Umbilical cord (tissue), 2 donors: ENCODE measurements around the gene APLNR. TPM values are rescaled to one million over a fixed set of nuclear protein-coding genes. Genes with fewer than 3 reads are reported as not detected.
"Not testable (repeated sequence)": the region's sequence is repeated elsewhere in the genome, so short reads cannot be mapped to it uniquely, and the experiment has no call there.

Experiments
- DNase-seq: peaks from one replicate; pipeline ENCODE4 v3.0.0-alpha.2; 2015; ENCODE audit warnings: low spot score
- total RNA-seq: library from RNA; depleted of rRNA; stranded (reverse); fragments of >200 nt; gene quantifications from one replicate; pipeline ENCODE4 v1.2.3, GENCODE V29; 2014; ENCODE audit warnings: low replicate concordance; ENCODE audit not compliant: insufficient read depth

Gene APLNR
- 1.7 TPM for total RNA-seq

DNA sequence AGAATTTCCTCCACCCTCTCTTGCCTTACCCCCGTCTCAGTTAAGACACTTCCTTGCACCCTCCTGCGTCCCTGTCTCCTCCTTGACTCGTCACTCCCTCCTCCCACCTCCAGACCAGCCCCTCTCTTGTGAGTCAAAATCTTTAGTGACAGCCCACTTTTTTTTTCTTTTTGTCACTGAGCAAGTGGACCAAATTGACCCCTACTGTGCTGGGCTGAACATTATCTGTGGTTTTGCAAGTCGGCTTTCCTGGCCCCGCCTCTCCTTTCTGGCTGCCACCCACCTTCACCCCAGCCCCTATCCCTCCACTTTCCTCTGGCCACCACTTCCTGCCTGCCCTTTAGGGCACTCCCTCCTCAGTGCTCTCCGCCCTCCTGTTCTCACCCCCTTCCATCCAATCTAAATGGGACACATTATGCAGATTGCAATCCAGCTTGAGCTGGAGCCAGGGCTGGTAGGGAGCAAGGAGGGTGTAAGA lies at the start of gene APLNR:
Gene APLNR, minus strand, starts transcription at position 47 of the 478 bp plus-strand sequence. CDS start 246 bp downstream, outside the sequence.
- DNase-seq: no peak

GRCh38 chr11:57283231-57283990 lies 46.4 kb upstream of the APLNR start:
- no peak for DNase-seq

DNA sequence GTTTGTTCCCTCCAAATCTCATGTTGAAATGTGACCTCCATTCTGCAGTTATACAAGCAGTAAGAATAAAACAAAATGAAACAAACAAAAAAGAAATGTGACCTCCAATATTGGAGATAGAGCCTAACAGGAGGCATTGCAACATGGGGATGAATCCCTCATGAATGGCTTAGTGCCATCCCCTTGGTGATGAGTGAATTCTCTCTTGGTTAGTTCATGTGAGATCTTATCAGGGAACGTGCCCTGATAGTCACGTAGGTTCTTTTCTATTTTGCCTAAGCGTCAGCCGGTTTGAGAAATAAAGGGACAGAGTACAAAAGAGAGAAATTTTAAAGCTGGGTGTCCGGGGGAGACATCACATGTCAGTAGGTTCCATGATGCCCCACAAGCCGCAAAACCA lies 44.5 kb upstream of the APLNR start:
- DNase-seq: not testable (repeated sequence)

GRCh38 chr11:57279116-57279515 lies 42.1 kb upstream of the APLNR start:
- peak; percentile 47 for DNase-seq

GRCh38 chr11:57278721-57279095 lies 41.7 kb upstream of the APLNR start:
- no peak for DNase-seq

GRCh38 chr11:57277845-57278720 lies 41.0 kb upstream of the APLNR start:
- DNase-seq: peak; percentile 88

DNA sequence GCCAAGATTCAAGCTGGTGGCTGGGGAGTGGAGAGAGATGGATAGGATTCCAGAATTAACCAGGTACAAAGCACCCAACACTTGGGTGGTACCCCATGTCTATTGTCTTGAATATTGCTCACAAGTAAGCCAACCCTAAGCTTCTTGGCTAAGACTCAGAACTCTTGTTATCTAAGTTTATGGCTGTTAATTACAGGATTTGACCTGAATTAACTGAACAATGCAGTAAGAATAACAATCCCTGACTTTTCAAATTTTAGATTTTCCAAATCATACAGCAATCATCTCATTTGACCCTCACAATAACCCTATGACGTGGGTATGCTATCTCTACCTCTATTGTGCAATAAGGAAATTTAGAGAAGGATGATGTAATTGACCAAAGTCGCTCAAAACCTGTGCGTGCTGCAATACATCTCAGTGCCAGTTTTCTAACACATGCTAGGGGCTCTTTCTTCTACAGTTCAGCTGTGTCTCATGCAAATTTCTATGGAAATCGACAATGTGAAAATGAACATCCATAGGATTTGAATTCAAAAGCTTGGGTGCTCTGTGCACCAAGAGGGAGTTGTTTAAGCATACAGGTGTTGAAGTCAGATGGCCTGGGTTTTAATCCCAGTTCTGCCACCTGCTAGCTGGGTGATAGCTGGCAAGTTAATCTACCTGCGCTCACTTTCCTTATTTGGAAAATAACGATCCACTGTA lies 40.1 kb upstream of the APLNR start:
- peak; percentile 32 for DNase-seq

DNA sequence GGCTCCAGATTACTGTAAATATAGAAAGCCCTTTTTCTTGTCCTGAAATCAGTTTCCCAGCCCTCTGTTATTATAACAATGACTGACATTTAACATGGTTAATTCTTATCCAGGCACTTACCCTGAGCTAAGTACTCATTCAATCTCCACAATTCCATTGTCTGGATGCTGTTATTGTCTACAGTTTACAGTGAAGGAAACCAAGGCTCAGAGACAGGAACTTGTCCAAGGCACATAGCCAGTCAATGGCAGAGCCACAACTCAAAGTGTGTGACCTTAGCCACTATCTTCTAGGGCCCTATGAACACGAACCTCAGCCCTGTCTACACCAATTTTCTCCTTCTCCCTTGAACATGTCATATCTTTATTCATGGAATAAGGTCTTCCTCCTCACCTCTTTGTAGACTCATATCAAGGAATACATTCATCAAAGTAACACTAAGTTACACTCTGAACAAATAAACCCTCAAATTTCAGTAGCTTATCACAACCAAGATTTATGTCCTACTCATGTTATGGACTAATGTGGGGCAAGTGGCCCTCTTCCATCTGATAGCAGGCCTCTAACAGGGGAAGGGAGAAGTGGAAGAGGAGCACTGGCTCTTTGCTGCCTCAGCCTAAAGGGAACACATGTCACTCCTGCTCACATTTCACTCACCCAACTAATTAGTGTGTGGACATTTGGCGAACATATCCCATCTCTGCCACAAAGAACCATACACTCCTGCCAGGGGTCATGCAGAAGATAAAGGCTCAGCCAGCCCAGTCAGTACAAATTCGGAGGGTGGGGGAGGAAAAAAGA lies 39.3 kb upstream of the APLNR start:
- no peak for DNase-seq

GRCh38 chr11:57275582-57275981 lies 38.5 kb upstream of the APLNR start:
- no peak for DNase-seq

GRCh38 chr11:57274904-57275498 lies 38.0 kb upstream of the APLNR start:
- DNase-seq: no peak

DNA sequence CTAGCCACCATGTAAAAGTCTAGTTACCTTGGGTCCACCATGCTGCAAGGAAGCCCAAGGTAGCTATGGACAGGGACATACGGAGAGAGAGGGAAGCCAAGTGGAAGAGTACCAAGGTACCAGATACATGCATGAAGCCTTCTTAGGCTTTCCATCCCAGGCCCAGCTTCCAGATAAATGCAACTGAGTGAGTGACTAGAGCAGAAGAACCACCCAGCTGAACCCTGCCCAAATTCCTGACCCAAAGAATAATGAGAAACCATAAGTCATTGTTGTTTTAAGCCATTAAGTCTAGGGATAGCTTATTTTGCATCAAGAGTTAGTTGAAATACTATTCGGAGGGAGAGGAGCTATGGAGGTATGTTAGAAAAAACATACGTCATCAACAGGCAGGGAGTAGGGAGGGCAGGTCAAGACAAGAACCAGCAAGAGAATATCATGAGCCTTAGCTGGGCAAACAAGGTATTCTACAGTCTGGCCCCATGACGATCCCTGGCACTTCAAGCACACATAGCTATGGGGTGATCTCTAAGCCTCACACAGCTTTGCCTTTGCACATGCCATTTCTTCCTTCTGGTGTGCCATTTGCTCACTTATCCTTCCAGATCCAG lies 36.5 kb upstream of the APLNR start:
- no peak for DNase-seq

DNA sequence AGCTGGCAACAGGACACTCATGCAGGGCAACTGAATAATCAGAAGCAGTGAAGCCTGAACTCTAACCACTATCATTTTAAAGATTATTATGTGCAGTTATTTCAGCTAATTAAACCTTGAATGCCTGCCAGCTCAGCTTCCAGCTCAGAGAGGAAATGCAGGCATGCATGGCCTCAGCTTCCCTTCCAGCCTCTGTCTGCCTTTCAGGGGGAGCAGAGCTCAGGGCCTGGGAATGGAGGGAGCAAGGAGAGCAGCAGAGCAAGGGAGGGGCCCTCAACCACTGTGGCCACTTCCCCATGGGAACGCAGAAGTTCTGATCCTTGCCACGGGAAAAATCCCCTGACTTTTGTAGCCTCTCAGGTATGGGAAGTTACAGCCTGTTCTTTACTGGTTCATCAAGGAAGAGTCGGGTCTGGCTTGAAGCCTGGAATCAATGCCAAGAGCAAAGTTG lies 32.5 kb upstream of the APLNR start:
- no peak for DNase-seq

DNA sequence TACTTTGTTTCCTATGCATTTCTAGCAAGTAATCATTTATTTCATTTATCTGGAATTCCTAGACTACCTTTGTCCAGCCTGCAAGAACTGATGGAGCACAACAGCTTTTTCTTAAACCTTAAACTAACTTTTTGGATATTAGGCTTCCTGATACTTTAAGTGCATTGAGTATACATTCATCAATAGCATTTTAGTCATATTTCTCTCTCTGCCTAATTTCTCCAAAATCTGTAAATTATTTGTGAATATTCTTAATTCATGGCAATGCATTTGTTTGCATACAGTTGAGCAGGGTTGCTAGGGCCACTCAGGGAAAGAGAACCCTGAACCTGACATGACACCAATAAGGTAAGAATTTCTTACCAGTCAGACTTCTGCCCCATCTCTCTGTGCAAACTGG lies 29.1 kb upstream of the APLNR start:
- DNase-seq: no peak

DNA sequence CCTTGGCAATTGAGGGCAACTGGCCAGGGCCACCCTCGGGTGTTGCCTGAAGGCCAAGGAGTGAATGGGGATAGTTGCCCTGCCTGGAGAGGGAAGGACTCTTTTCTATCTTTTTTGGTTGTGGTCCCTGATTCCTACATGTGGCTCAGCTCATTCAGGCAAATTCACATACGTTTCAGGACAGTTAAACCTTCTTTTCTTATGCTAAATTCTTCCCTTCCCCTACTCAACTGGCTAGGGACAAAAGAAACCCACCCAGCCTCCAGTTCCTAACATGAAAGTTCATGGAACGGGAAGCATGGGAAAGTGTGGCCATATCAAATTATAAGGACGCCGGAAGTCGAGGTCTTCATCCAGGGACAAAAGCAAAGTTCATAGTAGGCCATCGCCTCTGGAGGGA lies 26.3 kb upstream of the APLNR start:
- DNase-seq: no peak

DNA sequence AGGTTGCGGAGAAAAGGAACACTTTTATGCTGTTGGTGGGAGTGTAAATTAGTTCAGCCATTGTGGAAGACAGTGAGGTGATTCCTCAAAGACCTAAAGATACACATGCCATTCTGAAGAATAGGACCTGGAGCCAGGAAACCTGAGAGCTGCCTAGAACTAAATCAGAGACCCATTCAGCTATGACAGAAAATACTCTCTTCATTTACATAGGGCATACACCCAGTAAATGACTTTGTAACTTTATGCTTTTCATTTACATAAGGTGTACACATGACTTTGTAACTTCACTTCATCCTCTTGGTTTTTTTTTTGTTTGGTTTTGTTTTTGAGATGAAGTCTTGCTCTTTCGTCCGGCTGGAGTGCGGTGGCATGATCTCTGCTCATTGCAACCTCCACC lies 25.1 kb upstream of the APLNR start:
- DNase-seq: no peak

DNA sequence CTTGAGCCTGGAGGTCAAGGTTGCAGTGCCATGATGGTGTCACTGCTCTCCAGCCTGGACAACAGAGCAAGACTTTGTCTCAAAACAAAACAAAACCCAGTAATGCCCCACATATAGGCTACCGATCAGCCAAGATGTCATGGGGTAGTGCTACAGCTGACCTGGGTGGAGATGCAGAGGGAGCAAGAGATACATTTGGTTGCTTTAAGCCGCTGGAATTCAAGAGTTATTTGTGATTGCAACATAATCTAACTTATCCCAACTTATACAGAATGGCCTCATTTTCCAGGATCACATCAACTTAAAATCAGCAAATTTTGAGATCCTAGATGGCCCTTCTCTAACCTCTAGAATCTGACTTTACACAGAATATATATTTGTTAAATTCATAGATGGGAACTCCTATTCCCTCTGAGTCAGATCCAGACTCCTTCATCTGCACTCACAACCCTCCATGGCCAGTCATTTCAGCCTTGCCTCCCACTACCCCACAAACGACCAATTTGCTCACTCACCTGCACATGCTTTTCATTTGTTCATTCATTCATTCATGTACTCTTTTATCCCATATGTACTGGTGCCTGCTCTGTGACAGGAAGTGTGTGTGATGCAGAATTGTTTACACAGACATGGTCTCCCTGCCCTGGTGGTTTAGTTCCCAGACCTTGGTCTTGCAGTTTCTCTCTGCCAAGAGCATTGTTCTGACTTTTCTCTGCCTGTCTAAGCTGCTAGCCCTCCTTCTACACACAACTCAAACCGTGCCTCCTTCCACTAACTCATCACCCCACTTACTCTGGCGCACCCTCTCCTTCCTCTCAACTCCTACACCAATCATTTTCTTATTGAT lies 24.1 kb upstream of the APLNR start:
- no peak for DNase-seq

DNA sequence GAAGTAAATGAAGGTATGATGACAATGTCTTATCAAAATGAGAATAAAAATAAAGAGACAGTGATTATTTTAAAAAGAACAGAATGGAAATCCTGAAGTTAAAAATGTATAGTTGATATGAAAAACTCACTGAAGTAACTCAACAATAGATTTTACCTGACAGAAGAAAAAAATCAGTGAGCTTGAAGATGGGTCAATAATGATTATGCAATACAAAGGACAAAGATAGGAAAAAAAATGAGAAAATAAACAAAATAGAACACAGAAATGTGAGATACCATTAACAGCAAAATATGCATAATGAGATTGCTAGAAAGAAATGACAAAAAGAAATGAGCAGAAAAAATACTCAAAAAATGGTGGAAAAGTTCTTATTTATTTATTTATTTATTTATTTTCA lies 19.1 kb upstream of the APLNR start:
- DNase-seq: no peak

GRCh38 chr11:57255618-57256017 lies 18.6 kb upstream of the APLNR start:
- no peak for DNase-seq

DNA sequence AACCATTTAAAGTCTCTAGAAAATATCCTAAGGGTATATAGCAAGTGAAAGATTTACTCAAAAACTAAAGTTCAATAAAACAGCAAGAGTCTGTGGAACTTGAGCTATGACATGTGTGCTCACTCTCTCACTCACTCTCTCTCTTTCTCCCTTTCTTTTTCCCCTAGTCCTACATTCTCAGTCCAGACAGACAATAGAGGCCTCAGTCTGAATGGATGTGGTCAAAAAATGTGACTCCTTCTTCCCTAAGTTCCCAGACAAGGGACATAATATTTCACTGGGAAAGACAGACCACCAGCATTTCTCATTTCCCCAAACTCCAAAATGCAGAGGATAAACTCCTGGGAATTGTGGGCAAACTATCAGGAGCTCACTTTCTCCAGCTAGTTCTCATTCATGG lies 17.6 kb upstream of the APLNR start:
- no peak for DNase-seq
